HUES48 (cell line): ENCODE data around the gene DCLRE1C.
"Not testable (repeated sequence)": the region's sequence is repeated elsewhere in the genome, so short reads cannot be mapped to it uniquely, and the experiment has no call there.

Source experiments
- H3K27ac ChIP-seq: one replicate; pipeline ENCODE4 v1.7.0; 2013; ENCODE audit warnings: low read depth, low read length, inconsistent platforms
- H3K27me3 ChIP-seq: 2 replicates; pipeline ENCODE4 v1.6.1; 2013; ENCODE audit warnings: mild to moderate bottlenecking, low read length; ENCODE audit not compliant: control insufficient read depth, insufficient read depth
- H3K36me3 ChIP-seq: 2 replicates; pipeline ENCODE4 v1.6.1; 2013; ENCODE audit warnings: low read length; ENCODE audit not compliant: control insufficient read depth, insufficient read depth
- H3K4me1 ChIP-seq: 2 replicates; pipeline ENCODE4 v1.6.1; 2013; ENCODE audit warnings: mild to moderate bottlenecking, low read length; ENCODE audit not compliant: control insufficient read depth, insufficient read depth
- H3K4me3 ChIP-seq: 2 replicates; pipeline ENCODE4 v1.5.1; 2013; ENCODE audit warnings: mild to moderate bottlenecking, low read depth, low read length
- H3K9ac ChIP-seq: 2 replicates; pipeline ENCODE4 v1.6.1; 2013; ENCODE audit warnings: mild to moderate bottlenecking, low read depth, low read length, moderate library complexity
- H3K9me3 ChIP-seq: 2 replicates; pipeline ENCODE4 v1.6.1; 2013; ENCODE audit warnings: low read length; ENCODE audit not compliant: control insufficient read depth, insufficient read depth

The DCLRE1C gene

DNA sequence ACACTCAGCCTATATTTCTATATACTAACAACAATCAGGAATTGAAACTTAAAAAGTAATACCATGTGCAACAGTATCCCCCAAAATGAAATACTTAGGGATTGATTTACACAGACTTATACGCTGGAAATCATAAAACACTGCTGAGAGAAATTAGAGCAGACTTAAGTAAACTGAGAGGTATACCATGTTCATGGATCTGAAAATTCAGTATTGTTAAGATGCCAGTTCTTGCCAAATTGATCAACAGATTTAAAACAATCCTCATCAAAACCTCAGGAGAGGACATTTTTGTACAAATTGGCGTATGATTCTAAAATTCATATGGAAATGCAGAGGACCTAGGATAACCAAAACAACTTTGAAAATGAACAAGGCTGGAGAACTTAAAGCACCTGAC, 37.3 kb downstream of the DCLRE1C start:
- Histone ChIP-seq H3K4me3 (no peak overlapping the region), H3K36me3 (peaks cover 43% of the 10 kb centered on the region), H3K27ac (no peak overlapping the region), H3K4me1 (no peaks in the 10 kb centered on the region), H3K9me3 (peaks cover 9% of the 10 kb centered on the region), H3K9ac (no peak overlapping the region), H3K27me3 (no peaks in the 10 kb centered on the region)

DNA sequence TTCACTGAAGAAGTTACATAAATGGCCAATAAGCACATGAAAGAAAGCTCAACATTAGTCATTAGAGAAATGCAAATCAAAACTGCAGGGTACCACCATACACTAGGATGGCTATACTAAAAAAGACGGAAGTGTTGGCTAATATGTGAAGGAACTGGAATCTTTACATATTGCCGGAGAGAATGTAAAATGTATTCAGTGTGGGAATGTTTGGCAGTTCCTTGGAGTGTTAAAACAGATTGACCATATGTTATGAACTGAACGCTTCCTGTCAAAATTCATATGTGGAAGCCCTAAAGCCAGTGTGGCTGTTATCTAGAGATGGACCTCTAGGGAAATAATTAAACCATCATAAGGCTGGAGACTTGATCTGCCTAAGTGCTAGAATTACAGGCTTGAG, 42.1 kb downstream of the DCLRE1C start:
- no peaks in the 10 kb centered on the region for H3K27me3 ChIP-seq
- H3K9ac ChIP-seq = no peak overlapping the region
- no peaks in the 10 kb centered on the region for H3K4me1 ChIP-seq
- no peak overlapping the region for H3K4me3 ChIP-seq
- H3K9me3 ChIP-seq = peaks cover 3% of the 10 kb centered on the region
- H3K27ac ChIP-seq = no peak overlapping the region
- H3K36me3 ChIP-seq = peaks cover 47% of the 10 kb centered on the region

DNA sequence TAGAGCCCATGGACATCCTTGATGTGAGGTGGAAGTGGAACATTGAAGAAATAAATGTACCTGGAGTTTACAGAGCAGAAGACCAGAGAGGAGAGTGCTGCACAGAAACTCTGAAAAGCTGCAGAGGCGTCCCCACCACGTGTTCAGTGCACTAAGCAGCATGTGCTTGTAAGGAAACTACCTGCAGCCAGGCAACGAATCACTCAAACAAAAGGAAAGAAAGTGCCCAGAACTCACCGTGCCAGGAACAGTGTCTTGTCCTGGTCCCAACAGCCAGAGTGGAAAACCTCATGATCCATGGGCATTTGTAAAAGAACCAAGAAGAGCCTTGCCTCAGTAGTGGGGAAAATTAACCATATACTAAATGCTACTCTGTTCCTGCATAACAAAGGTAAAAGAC, 42.9 kb downstream of the DCLRE1C start:
- Histone ChIP-seq H3K4me1 (no peaks in the 10 kb centered on the region), H3K9me3 (no peaks in the 10 kb centered on the region; the same call in 1 of the 2 replicates), H3K27me3 (no peaks in the 10 kb centered on the region), H3K9ac (no peak overlapping the region), H3K36me3 (peaks cover 53% of the 10 kb centered on the region), H3K27ac (no peak overlapping the region), H3K4me3 (no peak overlapping the region)

- Histone ChIP-seq H3K4me3 (no peak overlapping the region), H3K36me3 (peaks cover 69% of the 10 kb centered on the region), H3K9me3 (no peaks in the 10 kb centered on the region; the same call in 1 of the 2 replicates), H3K9ac (no peak overlapping the region), H3K27me3 (no peaks in the 10 kb centered on the region), H3K4me1 (peaks cover 6% of the 10 kb centered on the region), H3K27ac (no peak overlapping the region)
These were observed 44.8 kb downstream of the DCLRE1C start for GRCh38 chr10:14909101-14909500.

DNA sequence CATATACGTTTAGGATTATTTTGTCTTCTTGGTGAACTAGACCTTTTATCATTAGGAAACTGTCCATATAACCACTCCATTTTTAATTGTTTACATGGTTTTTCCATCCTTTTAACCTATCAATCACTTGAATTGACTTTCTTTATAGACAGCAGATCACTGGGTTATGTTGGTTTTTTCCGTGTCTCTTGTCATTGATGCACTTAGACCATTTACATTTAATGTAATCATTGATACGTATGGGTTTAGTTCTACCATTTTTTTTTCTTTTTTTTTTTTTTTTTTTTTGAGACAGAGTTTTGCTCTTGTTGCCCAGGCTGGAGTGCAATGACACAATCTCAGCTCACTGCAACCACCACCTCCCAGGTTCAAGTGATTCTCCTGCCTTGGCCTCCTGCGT, 46.3 kb downstream of the DCLRE1C start:
- H3K27ac ChIP-seq, H3K27me3 ChIP-seq, H3K9me3 ChIP-seq, H3K4me1 ChIP-seq, H3K9ac ChIP-seq, H3K4me3 ChIP-seq: not testable (repeated sequence)
- peaks cover 82% of the 10 kb centered on the region for H3K36me3 ChIP-seq

- Histone ChIP-seq H3K27ac (no peak overlapping the region), H3K9me3 (no peaks in the 10 kb centered on the region; the same call in 1 of the 2 replicates), H3K9ac (no peak overlapping the region), H3K36me3 (peaks cover 90% of the 10 kb centered on the region), H3K4me1 (peaks cover 6% of the 10 kb centered on the region), H3K4me3 (no peak overlapping the region), H3K27me3 (no peaks in the 10 kb centered on the region)
These were observed 47.1 kb downstream of the DCLRE1C start for GRCh38 chr10:14906765-14907164.

GRCh38 chr10:14905890-14906289, 48.0 kb downstream of the DCLRE1C start:
- Histone ChIP-seq H3K9ac (no peak overlapping the region), H3K36me3 (peaks cover 92% of the 10 kb centered on the region), H3K4me1 (peaks cover 6% of the 10 kb centered on the region), H3K27me3 (no peaks in the 10 kb centered on the region), H3K4me3 (no peak overlapping the region), H3K9me3 (no peaks in the 10 kb centered on the region; the same call in 1 of the 2 replicates), H3K27ac (no peak overlapping the region)

- H3K36me3 ChIP-seq = peaks cover 93% of the 10 kb centered on the region
- no peak overlapping the region for H3K9ac ChIP-seq
- H3K27me3 ChIP-seq = no peaks in the 10 kb centered on the region
- no peaks in the 10 kb centered on the region for H3K9me3 ChIP-seq
- H3K4me1 ChIP-seq = peaks cover 6% of the 10 kb centered on the region
- no peak overlapping the region for H3K4me3 ChIP-seq
- H3K27ac ChIP-seq = no peak overlapping the region
These were observed 49.0 kb downstream of the DCLRE1C start for GRCh38 chr10:14904864-14905263.

- Histone ChIP-seq H3K36me3 (peaks cover 93% of the 10 kb centered on the region), H3K9ac (no peak overlapping the region), H3K4me1 (peaks cover 6% of the 10 kb centered on the region), H3K27ac (no peak overlapping the region), H3K4me3 (no peak overlapping the region), H3K27me3 (no peaks in the 10 kb centered on the region), H3K9me3 (no peaks in the 10 kb centered on the region)
These were observed 49.6 kb downstream of the DCLRE1C start for GRCh38 chr10:14904316-14904732.

GRCh38 chr10:14891151-14891550, 62.7 kb downstream of the DCLRE1C start:
- Histone ChIP-seq H3K36me3 (peaks cover 21% of the 10 kb centered on the region), H3K9ac (no peak overlapping the region), H3K27me3 (no peaks in the 10 kb centered on the region), H3K4me3 (no peak overlapping the region), H3K27ac (no peak overlapping the region), H3K9me3 (no peaks in the 10 kb centered on the region), H3K4me1 (no peaks in the 10 kb centered on the region)

- H3K27ac ChIP-seq = no peak overlapping the region
- H3K9ac ChIP-seq = no peak overlapping the region
- no peaks in the 10 kb centered on the region for H3K27me3 ChIP-seq
- H3K4me3 ChIP-seq = no peak overlapping the region
- no peaks in the 10 kb centered on the region for H3K4me1 ChIP-seq
- no peaks in the 10 kb centered on the region for H3K9me3 ChIP-seq
- peaks cover 39% of the 10 kb centered on the region for H3K36me3 ChIP-seq
These were observed 64.6 kb downstream of the DCLRE1C start for GRCh38 chr10:14889318-14889717.

DNA sequence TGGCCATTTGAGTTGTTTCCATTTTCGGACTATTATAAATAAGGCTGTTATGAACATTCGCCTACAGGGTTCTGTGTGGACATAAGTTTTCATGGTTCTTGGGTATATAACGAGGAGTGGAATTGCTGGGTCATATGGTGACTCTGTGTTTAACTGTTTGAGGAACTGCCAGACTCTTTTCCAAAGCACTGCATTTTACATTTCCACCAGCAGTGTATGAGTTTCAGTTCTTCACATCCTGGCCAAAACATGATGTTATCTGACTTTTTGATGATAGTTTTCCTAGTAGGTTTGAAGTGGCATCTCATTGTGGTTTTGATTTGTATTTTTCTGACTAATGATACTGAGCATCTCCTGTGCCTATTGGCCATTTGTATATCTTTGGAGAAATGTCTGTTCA, 69.8 kb downstream of the DCLRE1C start:
- H3K9ac ChIP-seq = no peak overlapping the region
- peaks cover 10% of the 10 kb centered on the region for H3K4me1 ChIP-seq
- no peaks in the 10 kb centered on the region for H3K27me3 ChIP-seq
- H3K36me3 ChIP-seq = peaks cover 61% of the 10 kb centered on the region
- H3K27ac ChIP-seq = no peak overlapping the region
- H3K4me3 ChIP-seq = no peak overlapping the region
- H3K9me3 ChIP-seq = no peaks in the 10 kb centered on the region
